Aorta (tissue), 5 donors: Measurements from ENCODE around the gene PC. TPM values are rescaled to one million over a fixed set of nuclear protein-coding genes. Genes with fewer than 3 reads are reported as not detected.

Experiments
- ATAC-seq: fragments of 200-7000 bp; cut with Tn5 transposase; one replicate; pipeline ENCODE4 v1.9.1; 2022; ENCODE audit warnings: moderate library complexity; ENCODE audit not compliant: low FRiP score
- DNase-seq, 2 donors: peaks; one replicate each; pipeline ENCODE4 v3.0.0-alpha.2; 2020
- H3K27ac ChIP-seq, 2 donors: one replicate each; pipeline ENCODE4 v1.5.1; 2013; ENCODE audit warnings: low read length in 2 of 2, mild to moderate bottlenecking in 2 of 2, moderate library complexity in 2 of 2, control low read depth in 1 of 2, inconsistent platforms in 1 of 2, low read depth in 1 of 2
- H3K27me3 ChIP-seq, 2 donors: one replicate each; pipeline ENCODE4 v1.6.1; 2013; ENCODE audit warnings: control low read depth in 1 of 2, low read length in 1 of 2, mild to moderate bottlenecking in 1 of 2, moderate library complexity in 1 of 2; ENCODE audit not compliant: insufficient read depth in 2 of 2, control insufficient read depth in 1 of 2
- H3K36me3 ChIP-seq, 2 donors: one replicate each; pipeline ENCODE4 v1.6.1; 2013; ENCODE audit warnings: control low read depth in 1 of 2, low read length in 1 of 2, mild to moderate bottlenecking in 1 of 2; ENCODE audit not compliant: insufficient read depth in 2 of 2, control insufficient read depth in 1 of 2
- H3K4me1 ChIP-seq, 2 donors: one replicate each; pipeline ENCODE4 v1.6.1; 2013; ENCODE audit warnings: low read length in 2 of 2, control low read depth in 1 of 2, mild to moderate bottlenecking in 1 of 2, moderate library complexity in 1 of 2; ENCODE audit not compliant: insufficient read depth in 2 of 2, control insufficient read depth in 1 of 2
- H3K4me3 ChIP-seq, 2 donors: one replicate each; pipeline ENCODE4 v1.5.1; 2013; ENCODE audit warnings: low read length in 2 of 2, control low read depth in 1 of 2, mild to moderate bottlenecking in 1 of 2
- H3K9me3 ChIP-seq: one replicate; pipeline ENCODE4 v1.6.1; 2013; ENCODE audit warnings: mild to moderate bottlenecking, low read length; ENCODE audit not compliant: control insufficient read depth
- WGBS, 2 donors: extraction: QIAGEN DNeasy Blood & Tissue Kit; methylation state at CpG; one replicate each; pipeline ENCODE4 v1.1.7; 2013; 5-methylcytosine and 5-hydroxymethylcytosine counted together
- intact Hi-C, 2 donors: fragments of 100-400 bp; cut with DNase I; formaldehyde crosslinking; loops; one replicate each; pipeline versions ENCODE4 v1.14.2 to v1.15.0; 2022
- polyA plus RNA-seq, 2 donors: library from polyadenylated mRNA; stranded (reverse); fragments of 200-250 nt; gene quantifications; one replicate each; pipeline ENCODE4 v1.2.3, GENCODE V29; 2013
- total RNA-seq, 2 donors: library from RNA; stranded (reverse); fragmentation: NEBNext Ultra II Directional; extraction: Animal tissue kit (Norgen Biotek cat#: 25700); gene quantifications; one replicate each; pipeline ENCODE4 v1.2.1, GENCODE V29; 2021
- donor health status: healthy with polysubstance abuse.
- donor health status: Bipolar disorder and iron deficiency.
- donor health status: DM: no; HTN: no; CAD: no.
- donor health status: DM: no; HTN: no; CAD: no.
- donor health status: DM: yes; HTN: yes; CAD: no.

Gene PC
- total and polyA plus RNA-seq, 4 donors, result 12.6 to 22.7 (median 14.8) TPM

DNA sequence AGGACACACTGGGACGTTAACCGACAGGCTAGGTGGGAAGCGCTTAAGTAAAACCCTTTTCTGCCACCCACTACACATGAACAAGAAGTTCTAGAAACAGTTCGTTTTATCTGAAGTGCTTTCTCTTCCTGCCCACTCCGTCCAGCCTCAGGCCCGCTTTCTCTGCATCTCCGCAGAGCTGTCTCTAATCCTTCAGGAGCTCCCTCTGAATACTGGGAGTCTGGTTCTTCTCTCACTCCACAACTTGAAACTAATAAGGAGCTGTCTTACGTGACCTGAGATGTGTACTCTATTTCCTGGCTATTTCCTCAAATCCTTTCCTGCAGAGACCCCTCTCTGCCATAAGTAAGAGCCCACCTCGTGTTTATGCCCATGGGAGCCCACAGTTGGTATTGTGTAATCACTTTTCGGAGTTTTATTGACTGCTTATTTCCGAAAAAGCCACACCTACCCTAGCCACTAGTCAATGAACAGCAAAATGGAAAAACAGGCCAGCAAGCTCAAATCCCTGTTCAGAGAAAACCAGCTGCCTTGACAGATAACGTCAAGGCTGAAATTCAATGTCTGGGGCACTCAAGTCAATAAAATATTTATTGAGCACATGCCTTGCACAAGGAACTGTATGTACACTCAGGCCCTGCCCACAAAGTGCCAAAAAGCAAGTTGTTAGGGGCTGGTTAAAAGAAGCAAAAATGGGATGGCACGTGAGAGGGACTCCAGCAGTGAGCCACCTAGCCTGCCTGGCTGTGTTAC is 4.9 kb downstream of the PC start:
- no peak overlapping the region for H3K4me3 ChIP-seq
- no peak for ATAC-seq
- no peaks in the 10 kb centered on the region for H3K36me3 ChIP-seq
- H3K4me1 ChIP-seq, result no peaks in the 10 kb centered on the region
- no peak overlapping the region for H3K27ac ChIP-seq
- DNase-seq, result no peak
- no peaks in the 10 kb centered on the region for H3K9me3 ChIP-seq
- intact Hi-C loops, result no loop called here
- WGBS, 2 donors, result 88 to 91% methylated on average over 13 of the region's 13 CpGs
- H3K27me3 ChIP-seq, result no peaks in the 10 kb centered on the region

DNA sequence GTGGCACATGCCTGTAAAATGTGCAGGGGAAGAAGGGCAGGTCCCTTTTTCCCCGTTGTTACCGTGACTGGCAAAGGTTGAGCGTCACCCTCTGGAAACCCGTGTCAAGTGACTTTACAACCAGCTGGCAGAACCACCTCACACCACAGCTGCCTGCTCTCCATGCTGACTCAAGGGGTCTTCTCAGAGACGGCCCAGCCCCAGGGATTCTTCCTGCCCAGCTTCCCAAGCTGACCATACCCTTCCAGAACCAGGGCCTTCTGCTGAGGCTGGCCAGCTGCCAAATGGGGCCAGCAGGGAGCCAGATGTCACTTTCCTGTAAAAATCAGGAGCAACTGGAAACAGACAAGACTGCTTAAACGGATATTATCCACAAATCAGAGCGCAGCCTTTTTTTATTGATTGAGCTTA is 6.3 kb downstream of the PC start:
- DNase-seq (no peak), ATAC-seq (no peak)
- Histone ChIP-seq H3K9me3 (no peaks in the 10 kb centered on the region), H3K4me1 (no peaks in the 10 kb centered on the region), H3K4me3 (no peak overlapping the region), H3K27ac (no peak overlapping the region), H3K36me3 (no peaks in the 10 kb centered on the region), H3K27me3 (no peaks in the 10 kb centered on the region)
- 45 to 66% methylated on average over 7 of the region's 7 CpGs for WGBS, 2 donors
- intact Hi-C loops, result no loop called here

DNA sequence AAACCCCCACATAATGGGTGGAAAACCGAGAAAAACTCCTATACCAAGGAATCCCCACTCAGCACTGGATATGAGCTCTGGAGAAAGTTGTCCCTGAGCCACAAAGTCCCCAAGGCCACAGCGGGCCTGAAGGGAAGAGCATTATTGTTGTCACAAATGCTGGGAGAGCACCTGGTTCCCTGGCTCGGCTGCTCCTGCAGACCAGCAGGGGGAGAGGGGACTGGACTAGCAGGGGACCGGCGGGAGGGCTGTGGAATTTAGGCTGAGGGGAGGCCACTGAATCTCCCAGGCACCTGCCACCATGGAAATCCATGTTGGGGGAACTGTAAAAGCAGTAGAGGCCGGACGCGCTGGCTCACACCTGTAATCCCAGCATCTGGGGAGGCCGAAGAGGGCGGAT is 7.0 kb downstream of the PC start:
- 92 to 93% methylated on average over 10 of the region's 10 CpGs for WGBS, 2 donors
- ATAC-seq (no peak), DNase-seq (no peak)
- H3K27me3 ChIP-seq, result no peaks in the 10 kb centered on the region
- no peaks in the 10 kb centered on the region for H3K36me3 ChIP-seq
- H3K9me3 ChIP-seq, result no peaks in the 10 kb centered on the region
- H3K4me1 ChIP-seq, result no peaks in the 10 kb centered on the region
- H3K27ac ChIP-seq, result no peak overlapping the region
- no peak overlapping the region for H3K4me3 ChIP-seq
- intact Hi-C loops, result no loop called here

GRCh38 chr11:66950112-66950535 is 8.1 kb downstream of the PC start:
- H3K9me3 ChIP-seq, result no peaks in the 10 kb centered on the region
- no peaks in the 10 kb centered on the region for H3K4me1 ChIP-seq
- ATAC-seq, result no peak
- intact Hi-C loops, result no loop called here
- no peaks in the 10 kb centered on the region for H3K27me3 ChIP-seq
- WGBS, 2 donors, result 61 to 63% methylated on average over 8 of the region's 8 CpGs
- no peaks in the 10 kb centered on the region for H3K36me3 ChIP-seq
- no peak overlapping the region for H3K4me3 ChIP-seq
- H3K27ac ChIP-seq, result no peak overlapping the region
- no peak for DNase-seq

GRCh38 chr11:66938582-66939135 is 19.5 kb downstream of the PC start:
- 75 to 81% methylated on average over 5 of the region's 5 CpGs for WGBS, 2 donors
- H3K4me3 ChIP-seq, result no peak overlapping the region
- no peaks in the 10 kb centered on the region for H3K9me3 ChIP-seq
- intact Hi-C loops, result no loop called here
- DNase-seq (no peak), ATAC-seq (no peak)
- no peaks in the 10 kb centered on the region for H3K27me3 ChIP-seq
- no peaks in the 10 kb centered on the region for H3K36me3 ChIP-seq
- H3K27ac ChIP-seq, result no peak overlapping the region
- no peaks in the 10 kb centered on the region for H3K4me1 ChIP-seq

- WGBS, 2 donors, result 86 to 97% methylated on average over 1 of the region's 1 CpG
- Histone ChIP-seq H3K4me3 (no peak overlapping the region), H3K36me3 (no peaks in the 10 kb centered on the region), H3K4me1 (no peaks in the 10 kb centered on the region), H3K27me3 (no peaks in the 10 kb centered on the region), H3K9me3 (no peaks in the 10 kb centered on the region), H3K27ac (no peak overlapping the region)
- intact Hi-C loops, result no loop called here
- ATAC-seq (no peak), DNase-seq (no peak)
Observed at GRCh38 chr11:66937193-66937733, 20.9 kb downstream of the PC start.

DNA sequence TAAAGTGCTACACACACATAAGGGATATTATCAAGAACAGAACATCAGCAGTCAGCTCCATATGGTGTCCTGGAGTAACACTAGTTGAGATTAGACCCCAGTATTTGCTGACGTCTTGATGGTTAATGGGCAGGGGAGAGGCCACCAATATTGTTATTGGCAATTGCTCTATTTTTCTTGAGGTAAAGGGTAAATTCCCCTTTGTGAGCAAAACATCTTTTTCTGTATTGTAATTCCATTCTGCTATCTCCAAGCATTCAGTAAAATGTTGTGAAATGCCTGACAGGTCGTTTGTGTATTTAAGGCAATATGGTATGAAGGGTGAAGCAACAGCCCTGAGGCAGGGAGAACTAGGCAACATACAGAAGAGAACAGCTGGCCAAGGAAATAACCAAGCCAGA is 21.9 kb downstream of the PC start:
- Histone ChIP-seq H3K4me3 (no peak overlapping the region), H3K36me3 (no peaks in the 10 kb centered on the region), H3K27me3 (no peaks in the 10 kb centered on the region), H3K9me3 (no peaks in the 10 kb centered on the region), H3K27ac (no peak overlapping the region), H3K4me1 (no peaks in the 10 kb centered on the region)
- ATAC-seq, result no peak
- WGBS, 2 donors, result 37 to 46% methylated on average over 2 of the region's 2 CpGs
- DNase-seq, result no peak
- intact Hi-C loops, result no loop called here

DNA sequence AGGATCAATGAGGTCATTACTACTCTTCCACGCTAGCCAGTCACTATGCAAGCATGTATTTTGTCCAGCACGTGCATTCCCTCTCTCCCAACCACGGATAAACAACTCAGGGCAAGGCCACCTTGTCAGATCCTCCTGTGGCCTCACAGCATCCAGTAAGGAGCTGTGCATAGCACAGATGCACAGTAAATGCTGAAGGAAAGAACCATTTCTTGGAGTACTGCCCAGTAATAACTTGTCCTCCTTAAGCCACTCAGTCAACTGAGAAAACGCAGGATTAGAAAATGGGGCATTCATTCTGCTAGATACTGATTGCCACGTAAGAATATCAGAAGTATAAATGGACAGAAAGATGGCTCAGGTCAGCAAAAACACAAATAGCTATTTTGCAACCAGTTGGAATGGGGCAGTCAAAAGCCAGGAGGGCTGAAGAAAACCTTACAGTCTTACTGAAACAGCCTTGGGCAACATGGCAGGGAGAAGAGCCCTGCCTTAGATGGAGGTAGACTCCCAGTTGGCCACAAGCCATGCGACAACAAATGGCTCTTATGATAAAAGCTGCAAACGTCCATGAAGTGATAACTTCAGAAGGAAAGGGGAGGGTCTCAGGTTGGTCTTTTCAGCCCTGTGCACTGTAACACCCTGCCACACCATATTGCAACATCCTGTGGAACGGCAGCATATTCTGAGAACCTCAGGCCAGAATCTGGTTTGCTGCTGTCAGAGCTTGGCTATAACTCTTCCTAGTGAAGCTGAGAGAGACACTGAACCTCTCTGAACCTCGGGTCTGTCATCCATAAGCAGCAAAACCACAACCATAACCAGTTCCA is 23.0 kb downstream of the PC start:
- intact Hi-C loops, result no loop called here
- 68 to 70% methylated on average over 9 of the region's 9 CpGs for WGBS, 2 donors
- Histone ChIP-seq H3K27ac (no peak overlapping the region), H3K4me3 (no peak overlapping the region), H3K9me3 (no peaks in the 10 kb centered on the region), H3K36me3 (no peaks in the 10 kb centered on the region), H3K4me1 (no peaks in the 10 kb centered on the region), H3K27me3 (no peaks in the 10 kb centered on the region)
- ATAC-seq (no peak), DNase-seq (no peak)
